GM21786 (cell line): ENCODE measurements around the gene APBB1IP.
"Not testable (repeated sequence)": the region's sequence is repeated elsewhere in the genome, so short reads cannot be mapped to it uniquely, and the experiment has no call there.

Source experiments
- ATAC-seq: cut with Tn5 transposase; IDR thresholded peaks from one replicate; pipeline ENCODE4 v1.9.1; 2021; ENCODE audit not compliant: unreplicated experiment

APBB1IP gene

GRCh38 chr10:26504429-26504828 lies 66.3 kb downstream of the APBB1IP start:
- ATAC-seq = not testable (repeated sequence)

- no peak for ATAC-seq
These were observed 67.3 kb downstream of the APBB1IP start for GRCh38 chr10:26505491-26505890.

DNA sequence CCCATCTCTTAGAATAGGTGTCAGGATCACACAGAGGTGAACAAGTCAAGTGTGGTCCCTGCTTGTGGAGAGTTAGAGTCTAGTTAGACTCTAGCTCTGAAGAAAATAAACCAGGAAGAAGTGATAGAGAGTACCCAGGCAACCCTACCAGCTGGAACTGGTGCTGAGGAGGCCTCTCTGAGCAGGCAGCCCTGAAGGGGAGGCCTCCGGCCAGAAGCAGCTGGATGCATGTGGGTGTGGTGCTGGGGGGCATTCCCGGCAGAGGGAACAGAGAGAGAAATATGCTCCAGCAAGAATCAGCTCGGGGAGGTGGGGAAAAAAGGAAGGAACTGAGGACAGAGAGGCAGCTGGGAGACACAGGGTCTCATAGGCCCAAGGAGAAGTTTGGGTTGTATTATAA lies 68.6 kb downstream of the APBB1IP start:
- no peak for ATAC-seq

DNA sequence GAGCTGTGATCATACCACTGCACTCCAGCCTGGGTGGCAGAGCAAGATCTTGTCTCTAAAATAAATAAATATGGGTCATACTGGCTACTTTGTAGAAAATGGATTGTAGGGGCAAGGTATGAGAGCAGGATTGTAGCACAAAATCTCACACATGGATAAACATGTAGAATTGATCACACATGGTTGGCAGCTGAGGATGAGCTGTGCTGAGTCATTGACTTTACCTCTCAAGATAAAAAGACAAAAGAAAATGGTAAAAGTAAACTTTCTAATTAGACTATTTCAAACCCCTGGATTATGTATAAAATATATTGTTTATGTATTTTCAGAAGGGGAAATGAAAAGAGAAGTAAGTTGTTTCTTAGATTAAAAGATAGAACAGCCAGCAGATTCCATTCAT lies 69.3 kb downstream of the APBB1IP start:
- ATAC-seq = no peak

- no peak for ATAC-seq
These were observed 69.9 kb downstream of the APBB1IP start for GRCh38 chr10:26508016-26508415.

- ATAC-seq = no peak
These were observed 71.2 kb downstream of the APBB1IP start for GRCh38 chr10:26509307-26509706.

DNA sequence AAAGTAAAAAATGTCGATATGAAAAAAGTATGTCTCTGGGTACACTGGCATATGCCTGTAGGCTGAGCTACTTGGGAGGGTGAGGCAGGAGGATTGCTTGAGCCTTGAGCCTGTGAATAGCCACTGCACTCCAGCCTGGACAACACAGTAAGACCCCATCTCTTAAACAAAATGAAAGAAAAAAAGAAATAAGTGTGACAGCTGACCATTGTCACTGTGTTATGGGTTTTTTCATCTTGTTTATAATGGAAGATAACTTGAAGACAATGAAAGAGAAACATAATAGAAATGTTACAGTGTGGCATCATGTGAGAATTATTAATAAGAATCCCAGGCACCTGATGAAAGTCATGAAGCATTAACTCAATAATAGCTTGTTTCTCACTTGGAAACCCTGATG lies 75.0 kb downstream of the APBB1IP start:
- no peak for ATAC-seq

- no peak for ATAC-seq
These were observed 78.5 kb downstream of the APBB1IP start for GRCh38 chr10:26516540-26517101.

GRCh38 chr10:26517141-26517867 lies 79.2 kb downstream of the APBB1IP start:
- no peak for ATAC-seq

GRCh38 chr10:26519803-26520202 lies 81.7 kb downstream of the APBB1IP start:
- ATAC-seq = no peak

- no peak for ATAC-seq
These were observed 82.4 kb downstream of the APBB1IP start for GRCh38 chr10:26520575-26520974.

DNA sequence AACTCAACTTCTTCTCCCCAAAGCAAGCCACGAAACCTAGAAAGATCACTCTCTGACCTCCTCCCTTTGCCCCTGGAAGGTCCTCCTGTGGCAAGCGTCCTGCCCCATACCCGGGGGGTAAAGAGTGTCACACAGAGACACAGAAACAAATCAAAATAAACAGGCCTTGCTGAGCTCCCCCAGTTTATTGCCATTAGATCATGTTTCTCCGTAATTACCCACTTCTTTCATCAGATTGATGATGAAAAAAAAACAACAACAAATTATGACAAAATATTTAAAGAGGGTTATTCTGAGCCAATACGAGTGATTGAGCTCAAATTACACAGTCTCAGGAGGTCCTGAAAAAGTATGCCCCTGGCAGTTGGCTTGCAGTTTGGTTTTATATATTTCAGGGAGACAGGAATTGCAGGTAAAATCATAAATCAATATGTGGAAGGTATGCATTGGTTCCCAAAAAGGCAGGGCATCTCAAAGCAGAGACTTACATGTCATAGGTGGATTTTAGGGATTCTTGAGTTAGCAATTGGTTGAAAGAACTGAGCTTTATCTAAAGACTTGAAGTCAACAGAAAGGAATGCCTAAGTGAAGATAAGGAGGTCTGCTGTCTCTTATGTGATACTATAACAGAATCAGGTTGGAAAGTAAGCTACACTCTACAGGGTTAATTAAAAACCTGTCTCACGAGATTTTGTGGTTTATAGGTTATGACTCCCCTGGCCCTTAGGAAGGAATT lies 86.2 kb downstream of the APBB1IP start:
- ATAC-seq = no peak

DNA sequence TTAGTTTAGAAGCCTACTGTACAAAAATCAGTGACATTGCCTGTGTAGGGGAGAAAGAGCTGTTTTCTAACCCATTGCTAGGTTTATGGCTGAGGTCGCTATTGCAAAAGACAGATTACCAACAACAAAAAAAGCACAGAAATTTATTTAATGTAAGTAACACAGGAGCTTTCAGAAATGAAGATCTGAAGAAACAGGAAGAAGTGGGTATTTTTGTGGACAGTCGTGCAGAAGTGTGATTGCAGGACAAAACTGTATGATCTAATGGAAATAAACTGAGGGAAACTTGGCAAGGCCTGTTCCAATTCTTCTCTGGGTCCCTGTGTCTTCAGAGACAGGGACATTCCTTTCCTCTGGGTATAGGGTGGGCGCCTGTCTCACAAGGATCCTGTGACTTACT lies 87.4 kb downstream of the APBB1IP start:
- ATAC-seq = no peak

DNA sequence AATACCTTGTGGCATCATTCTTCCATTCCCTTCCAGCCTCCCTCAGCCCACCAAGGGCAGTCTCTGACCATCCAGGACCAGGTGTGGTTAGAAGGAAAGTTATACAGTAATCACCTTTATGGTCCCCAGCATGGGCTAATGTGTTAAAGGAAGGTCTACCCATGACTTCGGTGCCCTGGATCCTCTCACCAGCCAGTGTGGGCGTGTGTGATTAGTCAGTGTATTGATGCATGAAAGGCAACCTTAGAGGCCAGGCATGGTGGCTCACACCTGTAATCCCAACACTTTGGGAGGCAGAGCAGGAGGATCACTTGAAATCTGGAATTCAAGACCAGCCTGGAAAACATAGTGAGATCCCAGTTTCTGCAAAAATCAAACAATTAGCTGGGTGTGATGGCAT lies 88.9 kb downstream of the APBB1IP start:
- no peak for ATAC-seq

- no peak for ATAC-seq
These were observed 89.9 kb downstream of the APBB1IP start for GRCh38 chr10:26528048-26528447.

DNA sequence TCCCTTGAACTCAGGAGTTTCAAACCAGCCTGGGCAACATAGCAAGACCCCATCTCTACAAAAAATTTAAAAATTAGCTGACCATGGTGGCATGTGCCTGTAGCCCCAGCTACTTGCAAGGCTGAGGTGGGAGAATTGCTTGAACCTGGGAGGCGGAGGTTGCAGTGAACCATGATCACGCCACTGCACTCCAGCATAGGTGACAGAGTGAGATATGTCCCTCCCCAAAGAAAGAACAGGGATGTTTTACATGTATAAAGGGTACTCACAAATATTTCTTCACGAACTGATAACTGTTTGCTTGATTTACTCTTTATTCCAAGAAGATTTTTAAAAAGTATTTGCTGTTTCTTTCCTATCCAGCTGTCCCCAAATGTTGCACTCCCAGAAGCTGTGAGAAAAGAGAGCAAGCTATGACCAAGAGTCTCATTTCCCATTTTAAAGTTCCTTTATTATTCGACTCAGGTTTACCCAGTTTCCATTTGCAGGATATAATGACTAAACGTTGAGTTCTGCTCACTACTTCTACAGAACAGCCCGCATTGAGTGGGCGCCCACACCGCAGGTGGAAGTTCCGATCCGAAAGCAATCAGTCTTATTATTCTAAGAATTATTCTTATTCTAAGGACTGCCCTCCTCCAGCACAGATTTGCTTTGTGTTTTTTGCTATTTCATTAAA lies 90.7 kb downstream of the APBB1IP start:
- peak; percentile 65 for ATAC-seq

DNA sequence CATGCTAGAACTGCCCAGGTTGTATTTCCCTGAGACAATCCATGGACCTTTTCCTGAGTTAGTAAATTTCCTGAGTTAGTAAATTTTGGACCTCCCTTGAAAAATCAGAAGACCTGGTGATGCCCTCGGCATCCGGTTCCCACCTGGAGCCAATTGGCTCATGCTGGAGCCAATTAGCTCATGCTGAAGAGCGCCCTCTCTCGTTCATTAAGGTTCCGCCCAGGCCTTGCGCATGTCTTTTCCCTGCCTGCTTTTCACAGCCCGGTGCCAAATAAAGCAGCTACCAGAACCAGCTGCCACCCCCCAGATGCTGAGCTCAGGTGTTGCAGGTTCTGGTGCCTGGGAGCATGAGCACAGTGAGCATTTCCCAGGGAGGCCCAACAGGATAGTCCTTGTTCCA lies 96.2 kb downstream of the APBB1IP start:
- ATAC-seq = no peak

GRCh38 chr10:26540601-26541000 lies 102.5 kb downstream of the APBB1IP start:
- no peak for ATAC-seq

DNA sequence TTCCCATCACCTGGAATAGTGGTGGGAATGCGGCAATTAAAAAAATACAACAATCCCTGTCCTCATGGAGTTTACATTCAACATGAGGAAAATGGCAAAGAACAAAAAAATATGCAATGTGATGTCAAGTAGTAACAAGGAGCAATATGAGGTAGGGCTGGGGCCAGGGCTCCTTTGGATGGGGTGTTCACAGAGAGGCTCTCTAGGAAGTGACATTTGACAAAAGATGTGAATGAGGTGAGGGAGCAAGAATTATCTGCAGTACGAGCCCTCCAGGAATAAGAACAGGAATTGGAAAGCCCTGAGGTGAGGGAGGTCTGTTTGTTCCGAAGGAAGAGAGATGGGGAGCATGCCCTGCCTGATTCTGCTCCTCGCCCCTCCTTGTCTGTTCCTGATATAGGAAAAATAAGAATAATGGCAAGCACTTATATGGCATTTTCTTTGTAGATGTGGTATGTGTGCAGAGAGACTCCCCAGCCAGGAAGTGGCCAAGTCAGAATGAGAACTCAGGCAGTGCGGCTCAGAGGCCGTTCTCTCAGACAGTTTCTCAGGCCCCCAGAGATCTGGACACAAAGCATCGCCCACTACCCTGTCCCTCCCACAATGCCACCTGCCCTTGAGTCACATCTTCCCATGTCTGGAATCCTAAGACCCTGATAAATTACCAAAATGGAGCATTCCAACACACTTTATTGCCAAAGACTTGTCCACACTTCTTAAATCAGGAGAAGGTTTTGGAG lies 105.6 kb downstream of the APBB1IP start:
- peak; percentile 79 for ATAC-seq

DNA sequence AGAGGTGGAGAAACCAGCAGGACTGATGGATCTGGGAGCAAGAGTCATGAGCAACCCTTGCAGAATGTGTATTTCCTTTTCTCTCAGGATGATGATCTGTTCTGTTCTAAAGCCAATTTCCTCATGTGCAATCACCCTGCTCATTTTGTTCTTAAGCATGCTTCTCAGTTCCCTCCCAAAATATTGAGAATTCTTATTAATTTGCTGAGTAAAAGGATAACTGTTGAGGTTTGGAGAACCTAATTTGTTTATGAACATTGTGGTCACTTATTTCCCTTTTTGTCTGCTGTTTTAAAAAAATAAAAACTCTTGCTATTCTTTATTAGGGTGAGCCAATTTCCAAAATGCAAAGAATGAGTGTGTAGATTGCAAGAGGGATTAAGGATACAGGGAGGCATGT lies 106.8 kb downstream of the APBB1IP start:
- ATAC-seq = no peak
